Stimulated activated CD8-positive, alpha-beta memory T cell treated with anti-CD3 and anti-CD28 coated beads, Interleukin-15, amount 100 ng/mL, for 24 hours (primary cell): ENCODE results near the gene HOXB8.

ENCODE experiments used
- DNase-seq: peaks from one replicate; pipeline ENCODE4 v3.0.0-alpha.2; 2020; ENCODE audit warnings: low read depth

Gene HOXB8

GRCh38 chr17:48615047-48615962 is at the start of gene HOXB8:
Gene HOXB8, minus strand, starts transcription at chr17:48615292. Its CDS starts 588 bp downstream, at chr17:48614704.
- no peak for DNase-seq

- no peak for DNase-seq
Observed at GRCh38 chr17:48663134-48663924, 48.2 kb upstream of the HOXB8 start.

- DNase-seq: no peak
Observed at GRCh38 chr17:48655913-48656312, 40.8 kb upstream of the HOXB8 start.

GRCh38 chr17:48649741-48650140 is 34.6 kb upstream of the HOXB8 start:
- DNase-seq: no peak

GRCh38 chr17:48647963-48648245 is 32.8 kb upstream of the HOXB8 start:
- no peak for DNase-seq

- DNase-seq: no peak
Observed at GRCh38 chr17:48647103-48647962, 32.2 kb upstream of the HOXB8 start.

- DNase-seq: no peak
Observed at GRCh38 chr17:48646183-48647102, 31.4 kb upstream of the HOXB8 start.

- DNase-seq: no peak
Observed at GRCh38 chr17:48645639-48646182, 30.6 kb upstream of the HOXB8 start.

GRCh38 chr17:48644910-48645557 is 29.9 kb upstream of the HOXB8 start:
- DNase-seq: no peak

GRCh38 chr17:48644159-48644558 is 29.1 kb upstream of the HOXB8 start:
- no peak for DNase-seq

- DNase-seq: no peak
Observed at GRCh38 chr17:48643697-48644012, 28.6 kb upstream of the HOXB8 start.

- no peak for DNase-seq
Observed at GRCh38 chr17:48642843-48643696, 28.0 kb upstream of the HOXB8 start.

- DNase-seq: no peak
Observed at GRCh38 chr17:48642059-48642842, 27.2 kb upstream of the HOXB8 start.

- DNase-seq: no peak
Observed at GRCh38 chr17:48641541-48642058, 26.5 kb upstream of the HOXB8 start.

GRCh38 chr17:48640858-48641180 is 25.7 kb upstream of the HOXB8 start:
- DNase-seq: no peak

GRCh38 chr17:48639982-48640857 is 25.1 kb upstream of the HOXB8 start:
- DNase-seq: no peak

- no peak for DNase-seq
Observed at GRCh38 chr17:48639136-48639535, 24.0 kb upstream of the HOXB8 start.
